Measurements from ENCODE around the gene RPA3. TPM values are rescaled to one million over a fixed set of nuclear protein-coding genes. Genes with fewer than 3 reads are reported as not detected.

Gene RPA3
- total RNA-seq, 1 experiment from 2014 or later: 74.7 TPM

DNA sequence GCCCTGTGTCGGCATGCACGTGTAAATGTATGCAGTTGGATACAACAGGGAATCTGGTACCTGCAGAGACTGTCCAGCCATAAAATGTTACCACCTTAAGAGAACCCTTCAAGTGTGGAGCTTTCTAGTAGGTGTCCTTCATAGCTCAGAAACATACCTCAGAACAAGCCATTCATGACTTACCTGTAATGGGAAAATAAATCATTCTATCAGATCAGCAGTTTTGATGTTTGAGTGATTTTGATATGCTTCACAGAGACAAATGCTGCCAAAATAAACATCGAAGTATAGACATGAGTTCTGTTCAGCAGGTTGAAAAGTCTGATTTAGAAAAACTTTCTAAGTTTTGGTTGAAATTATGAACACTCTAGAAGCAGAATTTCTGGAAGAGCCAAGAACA is 111.4 kb downstream of the RPA3 start:
- no peak for DNase-seq (ENCODE audit: low read depth)

DNA sequence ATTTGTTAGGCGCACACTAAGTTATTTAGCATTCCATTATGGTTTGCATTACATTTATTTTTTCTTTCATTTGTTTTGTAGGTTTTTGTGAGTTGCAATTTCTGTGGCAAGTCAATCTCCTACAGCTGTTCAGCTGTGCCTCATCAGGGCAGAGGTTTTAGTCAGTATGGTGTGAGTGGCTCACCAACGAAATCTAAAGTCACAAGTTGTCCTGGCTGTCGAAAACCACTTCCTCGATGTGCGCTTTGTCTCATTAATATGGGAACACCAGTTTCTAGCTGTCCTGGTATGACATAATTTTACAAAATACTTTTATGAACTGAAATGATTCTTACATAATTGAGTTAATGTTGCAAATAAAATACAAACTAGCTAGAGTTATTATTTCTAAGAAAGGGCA is 122.2 kb downstream of the RPA3 start:
- no peak for DNase-seq (ENCODE audit: low read depth)

DNA sequence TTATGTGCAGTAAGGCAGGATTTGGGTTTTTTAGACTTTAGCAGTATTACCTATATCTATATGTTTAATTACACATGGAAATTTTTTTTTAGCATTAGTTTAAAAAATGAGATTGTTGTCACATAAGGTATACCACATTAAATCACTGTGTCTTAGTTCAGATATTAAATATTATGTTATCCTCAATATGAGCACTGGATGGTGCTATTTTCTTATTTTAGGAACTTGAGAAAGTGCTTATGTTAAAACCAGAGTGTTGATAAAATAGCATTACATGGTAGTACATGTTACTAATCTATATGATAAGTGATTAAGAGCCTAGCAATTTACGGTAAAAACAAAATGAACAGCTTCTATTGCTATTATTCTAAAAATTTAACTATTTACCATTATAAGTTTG is 123.0 kb downstream of the RPA3 start:
- no peak for DNase-seq (ENCODE audit: low read depth)

Other genes with a start within 250 kb of the RPA3 start
- gene COL28A1, start 182.7 kb downstream of the RPA3 start, total RNA-seq (2014; rRNA removed; shearing (Covaris generic)): not detected in 2 replicates
- gene MIOS, start 151.7 kb downstream of the RPA3 start, total RNA-seq (2014; rRNA removed; shearing (Covaris generic)): 32.7 and 39.4 TPM in 2 replicates
- 17.6 and 22.9 TPM in 2 replicates for gene UMAD1, start 77.9 kb downstream of the RPA3 start, total RNA-seq (2014; rRNA removed; shearing (Covaris generic))